ENCODE data around the gene OR1C1.

GRCh38 chr1:247749870-247750269 lies 10.5 kb downstream of the OR1C1 start:
- TF ChIP-seq CTCF (IDR thresholded peaks at IDR 0.05; ENCODE audit: low read length) (no peak), EZH2 (IDR thresholded peaks at IDR 0.05; ENCODE audit: borderline replicate concordance, low read length) (no peak)
